Ramos (cell line): ENCODE data around the gene HCN2.

ENCODE experiments used
- in situ Hi-C: fragments of 300-500 bp; cut with MboI; formaldehyde crosslinking; loops from one replicate; pipeline ENCODE4 v1.14.3; 2022; ENCODE audit warnings: low sequenced_read_pairs; ENCODE audit not compliant: unreplicated experiment

The HCN2 gene

DNA sequence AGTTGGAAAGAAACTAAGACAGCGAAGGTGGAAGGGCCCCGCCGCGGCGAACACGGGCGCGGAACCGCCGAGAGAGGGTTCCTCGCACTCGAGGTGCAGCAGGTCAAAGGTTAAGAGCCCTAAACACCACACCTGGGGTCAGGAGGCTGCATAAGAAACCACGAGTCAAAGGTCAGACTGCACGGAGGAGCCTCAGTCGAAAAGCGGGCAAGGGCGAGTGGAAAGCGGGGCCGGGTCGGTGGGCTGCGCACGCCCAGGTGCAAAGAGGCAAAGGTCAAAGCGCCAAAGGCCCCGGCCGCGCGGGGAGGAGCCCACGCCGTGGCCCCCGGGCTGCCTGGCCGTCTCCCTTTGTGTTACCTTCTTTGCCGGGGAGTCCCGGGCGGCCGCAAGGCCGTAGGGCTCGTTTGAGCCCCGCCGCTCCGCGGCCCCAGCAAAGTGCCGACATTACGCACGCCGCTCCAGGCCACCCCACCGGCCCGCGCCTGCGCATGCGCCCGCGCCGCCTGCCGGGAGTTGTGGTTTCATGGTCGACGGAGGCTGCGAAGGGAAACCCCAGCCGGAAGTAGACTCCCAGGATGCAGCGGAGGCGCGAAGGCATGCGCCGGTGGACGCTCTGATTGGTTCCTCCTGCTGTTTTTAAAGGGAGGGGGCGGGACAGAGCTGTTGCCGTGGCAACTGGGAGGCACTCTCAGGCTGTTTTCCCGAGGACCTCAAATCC is 43.5 kb downstream of the HCN2 start, which contains the start of gene POLRMT:
Gene POLRMT (minus strand): TSS at position 470 of the 718 bp plus-strand sequence. CDS start 25 bp downstream, at position 445.
- in situ Hi-C loops, result no loop called here

DNA sequence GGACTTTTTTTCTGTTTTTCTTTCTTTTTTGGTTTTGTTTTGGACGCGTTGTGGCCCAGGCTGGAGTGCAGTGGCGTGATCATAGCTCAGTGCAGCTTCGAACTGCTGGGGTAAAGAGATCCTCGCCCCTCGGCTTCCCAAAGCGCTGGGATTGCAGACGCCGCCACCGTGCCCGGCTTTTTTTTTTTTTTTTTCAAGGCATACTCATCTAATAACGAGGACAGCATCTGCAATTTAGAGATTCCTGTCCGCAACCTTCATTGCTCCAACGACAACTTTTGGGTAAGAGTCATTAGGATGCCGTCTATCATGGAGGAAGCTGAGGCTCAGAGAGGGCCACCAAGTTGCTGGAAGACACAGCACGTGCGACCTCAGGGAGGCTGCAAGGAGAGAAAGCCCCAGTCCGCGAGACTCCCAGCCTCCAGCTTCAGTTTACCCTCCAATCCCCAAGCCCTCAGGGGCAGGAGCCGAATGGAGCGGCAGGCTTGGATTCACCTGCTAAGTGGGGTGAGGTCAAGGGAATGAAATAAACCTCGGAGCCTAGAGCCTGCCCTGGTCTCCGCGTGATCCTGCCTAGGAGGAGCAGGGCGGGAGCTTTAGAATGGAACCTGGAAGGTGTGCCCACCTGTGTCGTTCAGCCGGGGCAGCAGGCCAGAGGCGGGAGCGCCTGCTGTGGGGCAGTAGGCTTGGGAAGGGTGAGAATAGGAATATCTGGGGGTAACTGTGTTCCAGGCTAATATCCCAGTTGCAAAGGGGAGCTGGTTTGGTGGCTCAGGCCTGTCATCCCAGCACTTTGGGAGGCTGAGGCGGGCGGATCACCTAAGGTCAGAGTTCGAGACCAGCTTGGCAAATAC is 44.3 kb downstream of the HCN2 start:
- in situ Hi-C loops, result no loop called here

- in situ Hi-C loops, result no loop called here
These were observed 45.4 kb downstream of the HCN2 start for GRCh38 chr19:634975-635652.

DNA sequence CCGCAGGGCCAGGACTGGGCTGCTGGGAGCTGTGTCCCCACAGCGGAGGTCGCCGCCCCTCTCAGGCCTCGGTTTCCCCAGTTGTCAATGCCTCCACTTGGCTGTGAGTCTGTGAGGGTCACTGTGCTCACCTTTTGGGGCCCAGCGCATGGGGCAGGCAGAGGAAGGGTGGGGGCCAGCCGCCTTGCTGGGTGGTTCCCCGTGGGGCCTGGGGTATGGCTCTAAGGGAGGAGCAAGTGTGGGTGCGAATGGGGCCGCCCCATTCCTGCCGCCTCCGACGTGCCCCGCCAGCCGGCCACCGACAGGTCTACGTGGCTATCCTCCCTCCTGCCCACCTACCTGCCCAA is 49.2 kb downstream of the HCN2 start:
- in situ Hi-C loops, result no loop called here

DNA sequence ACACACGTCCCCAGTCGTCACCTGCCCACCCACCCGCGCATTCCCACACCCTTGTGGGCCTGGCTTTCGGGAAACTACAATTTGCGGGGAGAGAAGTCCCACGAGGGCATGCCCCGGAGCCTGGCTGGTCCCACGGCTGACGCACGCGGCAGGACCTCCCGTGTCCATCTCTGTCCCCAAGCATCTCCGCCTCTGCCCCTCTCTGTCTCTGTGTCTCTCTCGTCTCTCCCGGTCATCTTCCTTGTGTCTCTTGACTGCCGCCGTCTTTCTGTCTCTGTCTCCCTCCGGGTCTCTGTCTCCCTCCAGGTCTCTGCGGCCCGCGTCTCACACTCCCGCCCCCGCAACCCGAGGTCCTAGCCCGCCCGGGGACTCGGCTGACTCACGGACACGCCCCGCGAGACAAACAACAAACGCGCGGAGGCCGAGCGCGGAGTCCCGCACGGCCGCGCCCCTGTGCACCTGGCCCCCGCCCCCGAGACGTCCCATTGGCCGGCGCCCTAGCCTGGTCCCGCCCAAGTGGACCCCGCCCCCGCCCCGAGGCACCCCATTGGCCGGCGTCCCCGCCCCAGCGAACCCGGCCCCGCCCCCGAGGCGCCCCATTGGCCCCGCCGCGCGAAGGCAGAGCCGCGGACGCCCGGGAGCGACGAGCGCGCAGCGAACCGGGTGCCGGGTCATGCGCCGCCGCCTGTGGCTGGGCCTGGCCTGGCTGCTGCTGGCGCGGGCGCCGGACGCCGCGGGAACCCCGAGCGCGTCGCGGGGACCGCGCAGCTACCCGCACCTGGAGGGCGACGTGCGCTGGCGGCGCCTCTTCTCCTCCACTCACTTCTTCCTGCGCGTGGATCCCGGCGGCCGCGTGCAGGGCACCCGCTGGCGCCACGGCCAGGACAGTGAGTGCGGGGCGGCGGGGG is 49.8 kb downstream of the HCN2 start, which contains the start of gene FGF22:
Gene FGF22 (plus strand): TSS at position 627 of the 908 bp plus-strand sequence. CDS start 47 bp downstream, at position 674.
- in situ Hi-C loops, result no loop called here

DNA sequence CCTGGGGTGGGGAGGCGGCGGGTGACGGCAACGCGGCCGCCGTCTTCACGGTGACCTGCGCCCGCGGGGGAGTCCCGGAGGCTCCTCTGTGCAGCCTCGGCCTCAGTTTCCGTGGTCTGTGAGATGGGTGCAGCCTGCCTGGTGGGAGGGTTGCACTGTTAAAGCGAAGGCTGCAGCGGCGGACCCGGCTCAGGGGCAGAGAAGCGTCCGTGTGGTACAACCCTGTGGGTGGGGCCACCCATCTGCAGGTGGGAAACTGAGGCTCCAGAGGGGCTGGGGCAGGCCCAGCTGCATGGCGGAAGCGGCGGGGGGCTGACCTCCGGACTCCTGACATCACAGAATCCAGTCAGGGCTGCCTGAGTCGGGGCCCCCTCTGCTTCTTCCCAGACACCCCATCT is 50.5 kb downstream of the HCN2 start:
- in situ Hi-C loops, result no loop called here

- in situ Hi-C loops, result no loop called here
These were observed 51.0 kb downstream of the HCN2 start for GRCh38 chr19:640606-641189.

DNA sequence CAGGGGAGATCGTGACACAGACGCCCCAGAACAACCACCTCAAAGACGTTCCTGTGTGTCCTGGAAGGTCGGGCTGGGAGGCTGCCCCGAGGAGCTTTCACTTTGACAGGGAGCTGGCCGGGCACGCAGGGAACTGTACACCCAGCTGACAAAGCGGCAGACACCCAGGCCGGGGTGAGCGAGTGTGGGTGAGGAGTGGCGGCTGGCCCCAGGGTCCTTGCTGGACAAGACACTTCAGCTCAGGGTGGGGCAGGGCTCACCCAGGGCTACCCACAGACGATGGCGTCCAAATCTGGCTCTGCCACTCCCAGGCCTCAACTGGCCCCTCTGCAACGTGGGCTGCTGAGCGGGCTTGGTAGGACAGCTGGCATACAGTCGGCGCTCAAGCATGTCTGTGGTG is 52.0 kb downstream of the HCN2 start:
- in situ Hi-C loops, result no loop called here

DNA sequence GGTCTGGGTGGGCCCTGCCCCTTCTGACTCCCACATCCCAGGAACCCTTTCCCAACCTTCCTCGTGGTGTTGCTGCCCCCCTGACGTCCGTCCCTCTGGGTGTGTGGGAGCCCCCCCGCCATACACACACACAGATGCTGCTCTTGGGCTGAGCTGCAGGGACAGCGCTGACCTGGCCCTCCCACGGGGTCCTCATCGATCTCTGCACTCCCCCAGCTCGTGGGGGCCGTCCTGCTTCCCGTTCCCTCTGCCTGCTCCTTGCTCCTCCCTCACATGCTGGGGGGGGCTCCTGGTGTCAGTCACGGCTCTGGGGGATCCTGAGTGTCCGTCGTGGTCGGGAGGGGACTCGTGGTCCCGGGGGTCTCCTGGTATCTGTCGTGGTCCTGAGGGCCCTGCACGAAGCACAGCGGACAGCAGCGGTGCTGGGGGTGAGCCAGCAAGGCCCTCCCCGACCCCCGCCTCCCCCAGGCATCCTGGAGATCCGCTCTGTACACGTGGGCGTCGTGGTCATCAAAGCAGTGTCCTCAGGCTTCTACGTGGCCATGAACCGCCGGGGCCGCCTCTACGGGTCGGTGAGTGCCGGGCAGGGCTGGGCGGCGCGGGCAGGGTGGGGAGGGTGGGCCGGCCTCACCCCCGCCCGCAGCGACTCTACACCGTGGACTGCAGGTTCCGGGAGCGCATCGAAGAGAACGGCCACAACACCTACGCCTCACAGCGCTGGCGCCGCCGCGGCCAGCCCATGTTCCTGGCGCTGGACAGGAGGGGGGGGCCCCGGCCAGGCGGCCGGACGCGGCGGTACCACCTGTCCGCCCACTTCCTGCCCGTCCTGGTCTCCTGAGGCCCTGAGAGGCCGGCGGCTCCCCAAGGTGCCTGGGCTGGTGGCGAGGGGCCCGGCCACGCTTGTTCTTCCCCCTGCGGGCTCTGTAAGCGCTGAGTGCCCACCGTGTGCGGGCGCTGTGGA is 53.4 kb downstream of the HCN2 start:
- in situ Hi-C loops, result no loop called here

DNA sequence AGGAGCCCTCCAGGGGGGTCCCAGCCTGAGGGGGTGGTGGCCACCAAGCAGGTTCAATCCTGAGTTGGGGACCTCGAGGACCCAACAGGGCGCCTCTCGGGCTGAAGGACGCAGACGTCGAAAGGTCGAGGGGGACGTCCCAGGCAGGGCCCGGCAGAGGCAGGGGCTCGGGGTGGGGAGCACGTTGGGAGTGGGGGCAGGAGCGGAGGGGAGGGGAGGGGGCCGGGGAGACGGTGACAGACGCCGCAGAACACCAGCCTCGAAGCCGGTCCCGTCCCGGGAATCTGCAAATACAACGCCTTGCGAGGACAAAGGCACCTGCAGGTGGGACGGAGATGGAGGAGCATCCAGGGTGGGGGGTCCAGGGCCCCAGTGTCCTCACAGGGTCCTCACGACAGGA is 54.1 kb downstream of the HCN2 start:
- in situ Hi-C loops, result no loop called here

DNA sequence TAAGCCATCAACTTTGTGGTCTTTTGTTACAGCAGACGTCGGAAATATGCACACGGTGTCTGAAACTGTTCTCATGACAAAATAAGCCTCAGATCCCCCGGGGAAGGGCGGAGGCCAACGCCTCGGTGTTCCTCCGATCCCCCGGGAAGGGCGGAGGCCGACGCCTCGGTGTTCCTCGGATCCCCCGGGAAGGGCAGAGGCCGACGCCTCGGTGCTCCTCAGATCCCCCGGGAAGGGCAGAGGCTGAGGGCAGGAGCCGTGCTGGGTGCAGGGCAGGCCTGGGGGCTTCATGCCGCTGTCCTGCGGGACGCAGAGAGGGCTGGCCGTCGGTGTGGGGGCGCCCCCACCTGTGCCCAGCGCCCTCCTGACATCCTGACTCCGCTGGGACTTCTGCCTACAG is 54.7 kb downstream of the HCN2 start:
- in situ Hi-C loops, result no loop called here

- in situ Hi-C loops, result no loop called here
These were observed 55.1 kb downstream of the HCN2 start for GRCh38 chr19:644789-645188.

- in situ Hi-C loops, result no loop called here
These were observed 56.5 kb downstream of the HCN2 start for GRCh38 chr19:645912-646778.

DNA sequence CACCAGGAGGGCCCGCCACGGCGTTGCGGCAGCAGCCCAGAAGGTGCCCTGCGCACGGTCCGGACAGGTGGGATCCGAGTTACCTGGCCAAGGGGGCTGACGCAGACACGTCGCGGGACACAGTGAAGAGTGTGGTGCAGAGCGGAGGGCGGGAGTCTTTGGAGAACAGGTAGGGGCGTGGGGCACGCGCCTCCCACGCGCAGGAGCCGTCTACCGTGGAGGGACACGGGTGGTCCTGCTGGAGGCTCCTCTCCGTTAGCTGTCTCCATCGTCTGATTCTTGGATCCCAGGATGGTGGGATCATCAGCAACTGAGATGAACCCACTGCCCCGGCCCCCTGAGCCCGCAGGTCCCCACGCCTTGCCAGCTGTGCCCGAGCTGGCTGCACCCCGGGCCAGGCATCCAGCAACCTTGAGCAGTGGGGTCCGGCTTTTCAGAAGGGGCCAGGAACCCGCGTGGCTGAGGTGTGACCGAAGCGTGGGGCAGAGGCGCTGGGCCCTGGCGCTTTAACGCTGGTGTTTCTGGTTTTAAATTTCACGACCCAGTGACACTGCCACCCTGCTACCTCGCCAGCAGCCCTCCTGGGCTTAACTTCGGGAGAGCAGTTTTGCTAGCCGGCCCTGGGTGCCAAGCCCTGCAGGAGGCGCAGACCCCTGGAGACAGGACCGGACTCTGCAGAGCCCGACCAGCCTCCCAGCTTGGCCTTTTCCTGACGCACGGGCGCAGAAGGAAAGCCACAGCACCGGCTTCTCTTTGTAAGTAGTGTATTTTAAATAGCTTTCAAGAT is 57.3 kb downstream of the HCN2 start:
- in situ Hi-C loops, result no loop called here

DNA sequence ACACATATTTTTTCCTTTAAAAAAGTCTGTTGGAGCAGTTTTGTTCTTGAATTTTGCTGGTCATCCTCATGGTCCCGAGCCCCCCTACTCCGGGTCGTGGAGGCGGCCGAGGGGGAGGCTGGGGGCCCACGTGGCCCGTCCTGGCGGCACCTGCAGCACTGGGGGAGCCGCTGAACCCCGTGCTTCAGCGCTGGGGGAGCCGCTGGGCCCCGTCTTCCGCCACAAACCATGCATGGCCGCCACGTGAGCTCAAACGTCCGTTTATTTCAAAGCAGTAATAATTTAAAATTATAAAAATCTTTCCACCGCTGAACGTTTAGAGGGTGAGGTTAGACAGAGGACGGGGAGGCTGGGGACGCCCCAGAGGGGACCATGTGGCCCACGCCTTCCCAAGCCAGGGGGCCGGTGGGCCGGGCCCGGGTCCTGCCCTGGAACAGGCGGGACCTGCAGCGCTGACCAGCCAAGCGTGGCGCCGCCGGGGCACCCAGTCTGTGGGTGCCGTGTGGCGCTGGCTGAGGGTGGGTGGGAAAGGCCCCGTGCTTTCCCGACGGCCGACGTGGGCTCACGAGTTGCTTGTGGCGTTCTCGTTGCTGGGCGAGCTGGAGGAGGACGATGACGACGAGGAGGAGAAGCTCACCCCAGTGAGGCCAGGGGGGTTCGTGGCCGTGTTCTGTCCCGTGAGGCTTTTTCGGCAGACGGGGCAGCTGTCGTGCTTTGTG is 58.0 kb downstream of the HCN2 start:
- in situ Hi-C loops, result no loop called here

DNA sequence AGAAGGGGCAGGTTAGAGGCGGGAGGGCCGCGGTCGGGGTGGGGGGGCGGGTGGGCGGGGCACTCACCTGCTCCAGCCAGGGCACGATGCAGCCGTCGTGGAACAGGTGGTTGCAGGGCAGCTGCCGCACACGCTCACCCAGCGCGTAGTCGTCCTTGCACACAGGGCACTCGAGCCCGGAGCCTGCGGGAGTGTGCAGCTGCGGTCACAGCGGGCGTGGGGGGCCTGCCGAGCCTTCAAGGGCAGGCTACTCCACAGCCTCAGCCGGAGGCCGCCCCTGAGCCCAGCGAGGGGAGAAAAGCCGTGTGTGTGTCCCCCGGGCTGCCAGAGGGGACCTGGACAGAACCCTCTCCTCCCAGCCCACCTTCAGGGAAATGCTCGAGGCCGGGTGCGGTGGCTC is 58.6 kb downstream of the HCN2 start:
- in situ Hi-C loops, result no loop called here
